Hepatocyte (in vitro differentiated cells): Measurements from ENCODE around the gene PALD1. TPM values are rescaled to one million over a fixed set of nuclear protein-coding genes. Genes with fewer than 3 reads are reported as not detected.

Experiments used
- DNase-seq: peaks from one replicate; pipeline ENCODE4 v3.0.0-alpha.2; 2016; ENCODE audit warnings: low spot score
- H2AFZ ChIP-seq: fragments of 200-600 bp; sonication (generic); 2 replicates; pipeline ENCODE4 v1.6.0; 2016; ENCODE audit warnings: antibody characterized with exemption, mild to moderate bottlenecking
- H3K27ac ChIP-seq: fragments of 200-600 bp; sonication (generic); 2 replicates; pipeline ENCODE4 v1.5.1; 2016; ENCODE audit warnings: mild to moderate bottlenecking
- H3K27me3 ChIP-seq: fragments of 200-600 bp; sonication (generic); 2 replicates; pipeline ENCODE4 v1.6.1; 2016
- H3K36me3 ChIP-seq: fragments of 200-600 bp; sonication (generic); replicated peaks from 2 replicates; pipeline ENCODE4 v1.5.1; 2016; ENCODE audit warnings: low read depth; ENCODE audit not compliant: insufficient read depth
- H3K4me1 ChIP-seq: fragments of 200-600 bp; sonication (generic); 2 replicates; pipeline ENCODE4 v1.5.1; 2016; ENCODE audit warnings: mild to moderate bottlenecking, moderate library complexity; ENCODE audit not compliant: insufficient read depth
- H3K4me2 ChIP-seq: fragments of 200-600 bp; sonication (generic); 2 replicates; pipeline ENCODE4 v1.6.0; 2016
- H3K4me3 ChIP-seq: fragments of 200-600 bp; sonication (generic); 2 replicates; pipeline ENCODE4 v1.5.1; 2016; ENCODE audit warnings: mild to moderate bottlenecking
- H3K79me2 ChIP-seq: fragments of 200-600 bp; sonication (generic); 2 replicates; pipeline ENCODE4 v1.6.0; 2017; ENCODE audit warnings: mild to moderate bottlenecking
- H3K9me2 ChIP-seq: fragments of 200-600 bp; sonication (generic); replicated peaks from 2 replicates; pipeline ENCODE4 v1.6.0; 2017; ENCODE audit warnings: mild to moderate bottlenecking; ENCODE audit not compliant: insufficient read depth
- H3K9me3 ChIP-seq: fragments of 200-600 bp; sonication (generic); 2 replicates; pipeline ENCODE4 v1.5.1; 2016; ENCODE audit warnings: low read depth, mild to moderate bottlenecking
- H4K20me1 ChIP-seq: fragments of 200-600 bp; sonication (generic); 2 replicates; pipeline ENCODE4 v1.6.0; 2016; ENCODE audit warnings: mild to moderate bottlenecking; ENCODE audit not compliant: insufficient read depth, poor library complexity, severe bottlenecking
- EZH2 ChIP-seq: fragments of 200-600 bp; sonication (generic); IDR thresholded peaks from 2 replicates; pipeline ENCODE4 v1.6.1; 2016; ENCODE audit warnings: antibody characterized with exemption, mild to moderate bottlenecking, borderline replicate concordance
- EZH2phosphoT487 ChIP-seq: fragments of 200-600 bp; sonication (generic); IDR thresholded peaks from one replicate; pipeline ENCODE4 v1.6.1; 2018; ENCODE audit warnings: antibody characterized with exemption, mild to moderate bottlenecking, low read depth, moderate library complexity; ENCODE audit not compliant: unreplicated experiment, severe bottlenecking
- WGBS: methylation state at CpG from one replicate; pipeline ENCODE4 v1.1.6; 2016; ENCODE audit warnings: low lambda C conversion rate; ENCODE audit errors: missing lambda C conversion rate; 5-methylcytosine and 5-hydroxymethylcytosine counted together
- polyA plus RNA-seq: library from polyadenylated mRNA; unstranded; fragments of >200 nt; fragmentation: Nextera tagmentation; extraction: Ambion mirVana; gene quantifications from 2 replicates; pipeline ENCODE4 v1.2.1, GENCODE V29; 2016
- total RNA-seq: library from RNA; depleted of rRNA; stranded (reverse); fragments of >200 nt; gene quantifications from 2 replicates; pipeline ENCODE4 v1.2.3, GENCODE V29; 2014
- TF ChIP-seq, protein P1 (sequence below): fragments of 200-600 bp; sonication (generic); IDR thresholded peaks from 2 replicates; pipeline ENCODE4 v1.5.1; 2016; ENCODE audit warnings: antibody characterized with exemption, mild to moderate bottlenecking; ENCODE audit not compliant: poor library complexity

Gene PALD1
- total and polyA plus RNA-seq, 2 experiments from 2014 or later, result 1.3 to 2.2 TPM

GRCh38 chr10:70432561-70433263 is 45.9 kb upstream of the PALD1 start:
- 86% methylated on average over 6 of the region's 6 CpGs for WGBS
- Histone ChIP-seq H3K27ac (no peak overlapping the region), H4K20me1 (no peaks in the 10 kb centered on the region)

GRCh38 chr10:70433581-70434280 is 44.8 kb upstream of the PALD1 start:
- H3K4me1 ChIP-seq, result peaks cover 5% of the 10 kb centered on the region
- no peaks in the 10 kb centered on the region for H4K20me1 ChIP-seq
- no peak for DNase-seq
- peaks cover 11% of the 10 kb centered on the region for H3K27me3 ChIP-seq
- H3K4me2 ChIP-seq, result no peak overlapping the region
- H3K9me3 ChIP-seq, result no peaks in the 10 kb centered on the region
- 84% methylated on average over 9 of the region's 9 CpGs for WGBS
- H3K9me2 ChIP-seq, result no peaks in the 10 kb centered on the region
- TF ChIP-seq EZH2phosphoT487 (no peak), EZH2 (no peak)
- TF ChIP-seq, protein P1, sequence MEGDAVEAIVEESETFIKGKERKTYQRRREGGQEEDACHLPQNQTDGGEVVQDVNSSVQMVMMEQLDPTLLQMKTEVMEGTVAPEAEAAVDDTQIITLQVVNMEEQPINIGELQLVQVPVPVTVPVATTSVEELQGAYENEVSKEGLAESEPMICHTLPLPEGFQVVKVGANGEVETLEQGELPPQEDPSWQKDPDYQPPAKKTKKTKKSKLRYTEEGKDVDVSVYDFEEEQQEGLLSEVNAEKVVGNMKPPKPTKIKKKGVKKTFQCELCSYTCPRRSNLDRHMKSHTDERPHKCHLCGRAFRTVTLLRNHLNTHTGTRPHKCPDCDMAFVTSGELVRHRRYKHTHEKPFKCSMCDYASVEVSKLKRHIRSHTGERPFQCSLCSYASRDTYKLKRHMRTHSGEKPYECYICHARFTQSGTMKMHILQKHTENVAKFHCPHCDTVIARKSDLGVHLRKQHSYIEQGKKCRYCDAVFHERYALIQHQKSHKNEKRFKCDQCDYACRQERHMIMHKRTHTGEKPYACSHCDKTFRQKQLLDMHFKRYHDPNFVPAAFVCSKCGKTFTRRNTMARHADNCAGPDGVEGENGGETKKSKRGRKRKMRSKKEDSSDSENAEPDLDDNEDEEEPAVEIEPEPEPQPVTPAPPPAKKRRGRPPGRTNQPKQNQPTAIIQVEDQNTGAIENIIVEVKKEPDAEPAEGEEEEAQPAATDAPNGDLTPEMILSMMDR, result no peak
- H2AFZ ChIP-seq, result no peak overlapping the region
- H3K27ac ChIP-seq, result no peak overlapping the region
- H3K4me3 ChIP-seq, result no peak overlapping the region
- no peaks in the 10 kb centered on the region for H3K36me3 ChIP-seq
- H3K79me2 ChIP-seq, result no peaks in the 10 kb centered on the region

More at GRCh38 chr10:70432561-70433263, 45.9 kb upstream of the PALD1 start:
- Histone ChIP-seq H3K79me2 (no peaks in the 10 kb centered on the region), H3K9me2 (no peaks in the 10 kb centered on the region), H3K36me3 (no peaks in the 10 kb centered on the region), H3K4me3 (no peak overlapping the region), H3K9me3 (no peaks in the 10 kb centered on the region), H3K4me2 (no peak overlapping the region), H3K4me1 (peaks cover 5% of the 10 kb centered on the region), H2AFZ (no peak overlapping the region), H3K27me3 (peaks cover 1% of the 10 kb centered on the region)
- DNase-seq, result no peak
- TF ChIP-seq EZH2, result no peak
- TF ChIP-seq, protein P1, result no peak
- no peak for TF ChIP-seq EZH2phosphoT487

DNA sequence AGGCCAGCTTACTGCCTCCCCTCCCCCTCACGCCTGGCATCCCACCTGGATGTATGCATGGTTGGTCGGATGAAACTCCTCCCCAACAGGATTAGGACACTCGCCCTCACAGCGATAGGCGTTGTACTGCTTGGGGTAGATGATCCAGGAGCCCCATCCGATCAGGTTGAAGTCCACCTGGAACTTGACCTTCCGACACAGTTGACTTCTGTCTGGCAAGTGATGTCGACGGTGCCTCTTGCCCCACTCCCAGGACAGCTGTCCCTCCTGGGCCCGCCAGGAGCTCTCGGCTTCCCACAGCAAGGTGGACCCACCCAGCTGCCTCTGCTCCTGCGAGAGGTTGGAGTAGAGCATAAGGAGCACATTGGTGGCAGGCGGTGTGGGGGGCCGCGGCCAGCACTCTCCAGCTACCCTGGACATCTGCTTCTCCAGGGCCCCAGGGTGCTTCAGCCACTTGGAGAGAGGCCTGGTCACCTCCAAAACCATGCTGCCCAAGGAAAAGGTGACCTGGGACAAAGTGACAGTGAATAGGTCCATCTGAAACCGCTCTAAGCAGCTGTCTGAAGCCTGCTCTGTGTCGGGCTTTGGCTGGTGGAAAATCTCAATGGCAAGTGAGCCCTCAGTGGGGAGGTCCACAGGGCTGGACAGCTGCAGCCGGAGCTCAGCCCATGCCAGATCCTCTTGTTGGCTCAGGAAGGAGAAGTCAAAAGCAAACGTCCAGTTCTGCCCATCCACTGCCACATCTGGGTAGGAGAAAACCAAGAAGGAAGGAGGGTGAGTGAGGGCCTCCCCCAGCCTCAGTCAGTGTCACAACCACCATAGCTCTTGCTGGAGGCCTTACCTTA is 43.1 kb upstream of the PALD1 start:
- no peaks in the 10 kb centered on the region for H3K79me2 ChIP-seq
- no peaks in the 10 kb centered on the region for H3K9me3 ChIP-seq
- H3K27ac ChIP-seq, result no peak overlapping the region
- H3K4me2 ChIP-seq, result no peak overlapping the region
- H3K27me3 ChIP-seq, result peaks cover 29% of the 10 kb centered on the region
- no peak for DNase-seq
- H3K36me3 ChIP-seq, result no peaks in the 10 kb centered on the region
- TF ChIP-seq, protein P1, result no peak
- TF ChIP-seq EZH2 (no peak), EZH2phosphoT487 (no peak)
- no peaks in the 10 kb centered on the region for H3K9me2 ChIP-seq
- no peak overlapping the region for H2AFZ ChIP-seq
- peaks cover under 1% of the 10 kb centered on the region for H3K4me1 ChIP-seq
- H3K4me3 ChIP-seq, result no peak overlapping the region
- WGBS, result 96% methylated on average over 19 of the region's 19 CpGs
- no peaks in the 10 kb centered on the region for H4K20me1 ChIP-seq
